Stimulated activated CD4-positive, alpha-beta T cell treated with anti-CD3 and anti-CD28 coated beads, Interleukin-4, amount 100 ng/mL, for 24 hours (primary cell): Measurements from ENCODE around the gene MRPL10.

Source experiments
- DNase-seq: peaks from one replicate; pipeline ENCODE4 v3.0.0-alpha.2; 2020

The MRPL10 gene

GRCh38 chr17:47812146-47812920, 19.0 kb downstream of the MRPL10 start:
- DNase-seq = no peak

GRCh38 chr17:47811709-47812108, 19.6 kb downstream of the MRPL10 start:
- DNase-seq = no peak

GRCh38 chr17:47810901-47811635, 20.3 kb downstream of the MRPL10 start:
- DNase-seq = no peak

- DNase-seq = peak; percentile 37
Measured at GRCh38 chr17:47810200-47810821, 21.0 kb downstream of the MRPL10 start.

GRCh38 chr17:47808830-47809480, 22.4 kb downstream of the MRPL10 start:
- DNase-seq = no peak

GRCh38 chr17:47808036-47808829, 23.1 kb downstream of the MRPL10 start:
- no peak for DNase-seq

- no peak for DNase-seq
Measured at GRCh38 chr17:47807421-47807820, 23.9 kb downstream of the MRPL10 start.

GRCh38 chr17:47806913-47807255, 24.5 kb downstream of the MRPL10 start:
- no peak for DNase-seq

GRCh38 chr17:47806026-47806912, 25.1 kb downstream of the MRPL10 start:
- no peak for DNase-seq

- no peak for DNase-seq
Measured at GRCh38 chr17:47804461-47804860, 26.9 kb downstream of the MRPL10 start.

- no peak for DNase-seq
Measured at GRCh38 chr17:47803751-47804150, 27.6 kb downstream of the MRPL10 start.

GRCh38 chr17:47803201-47803600, 28.1 kb downstream of the MRPL10 start:
- DNase-seq = no peak

GRCh38 chr17:47802341-47803022, 28.9 kb downstream of the MRPL10 start:
- DNase-seq = peak; percentile 70

- DNase-seq = no peak
Measured at GRCh38 chr17:47801906-47802305, 29.4 kb downstream of the MRPL10 start.

- DNase-seq = no peak
Measured at GRCh38 chr17:47801176-47801765, 30.1 kb downstream of the MRPL10 start.

- DNase-seq = no peak
Measured at GRCh38 chr17:47800686-47801085, 30.7 kb downstream of the MRPL10 start.

- DNase-seq = no peak
Measured at GRCh38 chr17:47797797-47798196, 33.5 kb downstream of the MRPL10 start.

- DNase-seq = no peak
Measured at GRCh38 chr17:47792979-47793378, 38.4 kb downstream of the MRPL10 start.

- DNase-seq = no peak
Measured at GRCh38 chr17:47792457-47792856, 38.9 kb downstream of the MRPL10 start.

GRCh38 chr17:47791025-47791424, 40.3 kb downstream of the MRPL10 start:
- DNase-seq = no peak
